Kidney glomerular epithelial cell (primary cell): ENCODE results near the gene PLEKHJ1.
"Not testable (repeated sequence)": the region's sequence is repeated elsewhere in the genome, so short reads cannot be mapped to it uniquely, and the experiment has no call there.

ENCODE experiments used
- DNase-seq: peaks from one replicate; lab custom pipeline; 2025; lab: John Stamatoyannopoulos, UW

PLEKHJ1 gene

GRCh38 chr19:2219726-2220125 is 16.4 kb downstream of the PLEKHJ1 start:
- no peak for DNase-seq

DNA sequence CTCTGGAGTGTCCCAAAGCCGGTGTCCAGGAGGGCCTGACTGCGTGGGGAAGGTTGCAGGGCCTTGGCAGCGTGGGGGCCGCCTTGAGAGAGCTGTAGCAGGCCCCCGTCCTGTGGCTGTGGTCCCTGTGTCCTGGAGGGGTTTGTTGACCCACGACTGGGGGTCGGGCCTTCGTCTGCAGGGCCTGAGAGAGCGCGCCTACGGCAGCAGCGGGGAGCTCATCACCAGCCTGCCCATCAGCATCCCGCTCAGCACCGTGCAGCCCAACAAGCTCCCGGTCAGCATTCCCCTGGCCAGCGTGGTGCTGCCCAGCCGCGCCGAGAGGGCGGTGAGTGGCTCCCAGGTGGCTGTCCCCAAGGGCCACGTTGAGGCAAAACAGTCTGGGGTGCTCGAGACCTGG is 18.5 kb downstream of the PLEKHJ1 start:
- no peak for DNase-seq

GRCh38 chr19:2216361-2217225 is 19.5 kb downstream of the PLEKHJ1 start:
- DNase-seq: no peak

DNA sequence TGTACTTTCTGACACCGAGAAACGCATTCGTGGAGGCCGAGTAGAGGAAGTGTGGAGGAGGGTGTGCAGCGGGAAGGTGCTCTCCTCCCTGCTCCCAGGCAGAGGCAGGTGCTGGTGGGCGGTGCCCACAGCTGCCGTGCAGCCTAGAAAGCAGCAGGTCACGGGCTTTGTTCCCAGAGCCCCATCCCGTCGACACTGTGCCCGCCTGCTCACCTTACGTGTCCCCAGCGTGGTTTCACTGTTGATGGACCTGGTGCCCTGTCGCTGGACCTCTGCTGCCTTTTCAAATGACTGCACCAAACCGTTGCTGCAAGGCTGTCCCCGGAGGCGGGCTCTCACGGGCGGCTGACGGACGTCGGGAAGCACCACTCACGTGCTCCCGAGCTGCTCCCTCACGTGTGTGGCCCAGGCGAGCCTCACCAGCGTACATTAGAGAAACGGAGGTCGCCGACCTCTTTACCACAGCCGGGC is 20.8 kb downstream of the PLEKHJ1 start:
- DNase-seq: no peak

DNA sequence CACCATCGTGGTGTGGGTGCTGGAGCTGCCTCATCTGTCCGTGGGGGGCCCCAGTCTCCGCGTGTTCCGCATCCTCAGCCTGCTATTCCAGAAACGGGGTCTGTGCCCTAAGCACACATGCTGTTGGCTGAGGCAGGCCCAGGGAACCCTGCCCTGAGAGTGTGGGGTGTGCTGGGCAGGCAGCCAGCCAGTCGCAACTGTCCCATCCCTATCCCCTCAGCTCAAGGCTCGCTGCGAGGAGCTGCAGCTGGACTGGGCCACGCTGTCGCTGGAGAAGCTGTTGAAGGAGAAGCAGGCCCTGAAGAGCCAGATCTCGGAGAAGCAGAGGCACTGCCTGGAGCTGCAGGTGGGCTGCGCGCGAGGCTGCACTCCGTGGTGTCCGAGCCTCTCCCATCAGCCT is 21.9 kb downstream of the PLEKHJ1 start:
- no peak for DNase-seq

DNA sequence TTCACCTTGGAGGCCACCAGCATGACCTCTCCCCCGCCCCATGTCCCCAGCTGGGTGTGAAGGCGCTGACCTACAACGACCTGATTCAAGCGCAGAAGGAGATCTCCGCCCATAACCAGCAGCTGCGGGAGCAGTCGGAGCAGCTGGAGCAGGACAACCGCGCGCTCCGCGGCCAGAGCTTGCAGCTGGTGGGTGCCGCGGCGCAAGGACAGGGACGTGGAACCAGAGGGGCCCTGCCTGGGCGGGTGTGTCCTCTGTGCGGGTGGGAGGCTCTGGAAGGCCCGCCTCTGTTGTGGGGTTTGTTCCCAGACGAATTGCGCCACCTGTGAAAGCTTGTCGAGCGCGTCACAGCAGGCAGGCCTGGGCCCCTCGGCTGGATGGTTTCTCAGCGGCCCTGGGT is 22.3 kb downstream of the PLEKHJ1 start:
- no peak for DNase-seq

DNA sequence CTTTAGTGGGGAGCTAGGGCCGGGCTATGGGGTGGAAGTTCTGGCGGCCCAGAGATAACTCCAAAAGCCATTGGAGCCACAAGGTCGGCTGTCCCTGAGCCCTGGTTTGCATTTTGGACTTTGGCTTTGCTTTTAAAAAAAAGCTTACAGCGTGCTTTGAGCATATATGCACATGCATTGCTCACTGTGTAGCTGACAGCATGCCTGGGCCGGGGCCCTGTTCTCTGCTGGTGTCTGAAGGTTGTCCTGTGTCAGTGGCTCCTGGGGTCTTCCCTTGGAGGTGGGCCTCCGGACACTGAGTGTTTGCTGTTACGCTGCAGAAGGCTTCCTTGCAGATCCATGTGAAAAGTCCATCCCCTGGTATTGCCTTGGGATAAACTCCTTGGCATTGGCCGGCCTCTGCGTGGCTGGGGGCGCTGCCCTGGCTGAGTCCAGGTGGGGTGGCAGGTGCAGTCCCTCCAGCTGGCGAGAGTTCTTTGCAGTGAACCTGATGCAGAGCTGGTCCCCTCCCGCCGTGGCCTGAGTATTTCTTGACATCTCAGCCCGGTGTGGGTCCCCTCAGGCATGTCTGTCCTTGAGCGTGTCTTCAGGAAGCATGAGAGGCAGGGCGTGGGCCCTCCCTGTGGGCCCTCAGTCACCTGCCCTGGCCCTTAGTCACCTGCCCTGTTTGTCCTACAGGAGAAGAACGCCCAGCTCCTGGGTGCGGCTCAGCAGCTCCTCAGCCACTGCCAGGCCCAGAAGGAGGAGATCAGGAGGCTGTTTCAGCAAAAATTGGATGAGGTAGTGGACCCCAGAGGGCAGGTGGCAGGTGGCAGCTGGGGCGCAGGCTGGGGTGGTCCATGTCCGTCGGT is 23.0 kb downstream of the PLEKHJ1 start:
- DNase-seq: no peak

GRCh38 chr19:2210987-2211740 is 25.0 kb downstream of the PLEKHJ1 start:
- DNase-seq: no peak

DNA sequence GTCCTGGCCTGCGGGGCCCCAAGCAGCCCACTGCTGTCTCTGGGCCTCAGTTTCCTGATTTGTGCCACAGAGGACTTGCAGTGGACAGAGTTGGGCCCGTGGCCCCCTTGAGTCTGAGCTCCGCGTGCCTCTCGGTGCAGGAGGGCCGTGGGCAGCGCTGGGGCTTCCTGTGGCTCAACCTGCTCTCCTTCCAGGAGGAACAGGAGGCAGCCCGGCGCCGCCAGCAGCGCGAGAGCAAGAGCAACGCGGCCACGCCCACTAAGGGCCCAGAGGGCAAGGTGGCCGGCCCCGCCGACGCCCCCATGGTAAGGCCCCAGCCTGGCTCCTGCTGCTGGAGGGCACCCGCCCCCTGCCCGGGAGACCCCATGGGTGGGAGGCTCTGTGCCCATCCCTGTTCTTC is 25.9 kb downstream of the PLEKHJ1 start:
- DNase-seq: no peak

- DNase-seq: no peak
Measured at GRCh38 chr19:2209408-2209807, 26.7 kb downstream of the PLEKHJ1 start.

GRCh38 chr19:2208975-2209374 is 27.2 kb downstream of the PLEKHJ1 start:
- no peak for DNase-seq

DNA sequence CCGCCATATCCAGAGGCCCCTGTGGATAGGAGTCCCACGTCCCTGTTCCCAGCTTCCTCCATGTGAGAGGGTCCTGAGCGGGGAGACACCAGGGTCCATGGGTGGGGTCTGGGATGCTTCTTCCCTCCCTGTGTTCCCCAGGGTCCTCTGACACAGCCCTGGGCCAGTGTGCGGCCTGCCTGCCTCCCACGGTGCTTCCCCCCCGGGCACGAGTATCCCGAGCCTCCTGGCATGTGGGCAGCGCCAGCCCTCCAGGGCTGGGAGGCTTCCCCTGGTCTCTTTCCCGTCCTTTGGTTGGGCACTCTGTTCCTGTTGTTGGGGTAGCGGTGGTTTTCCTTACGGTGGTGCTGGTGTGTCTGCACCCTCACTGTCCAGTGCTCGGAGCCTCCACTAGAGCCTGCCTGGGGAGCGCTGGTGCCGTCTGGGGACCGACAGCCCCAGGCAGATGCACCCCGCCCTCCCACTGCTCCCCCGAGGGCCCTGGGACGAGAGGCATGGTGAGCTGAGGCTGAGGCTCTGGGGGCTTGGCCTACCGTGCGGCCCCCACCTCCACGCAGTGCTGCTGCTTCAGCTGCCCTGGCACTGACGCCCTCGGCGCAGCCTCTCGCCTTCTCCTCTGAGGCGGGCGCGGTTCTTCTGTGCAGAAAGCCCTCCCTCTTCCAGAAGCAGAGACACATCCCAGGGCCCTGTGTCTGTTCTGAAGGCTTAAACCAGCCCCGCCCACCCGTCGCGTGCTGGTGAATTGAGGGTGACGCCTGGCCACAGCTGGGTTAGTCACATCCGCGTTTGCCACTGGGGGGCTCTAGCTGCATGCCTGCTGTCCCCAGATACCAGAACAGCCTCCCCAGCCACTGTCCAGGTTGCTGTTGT is 27.9 kb downstream of the PLEKHJ1 start:
- no peak for DNase-seq

DNA sequence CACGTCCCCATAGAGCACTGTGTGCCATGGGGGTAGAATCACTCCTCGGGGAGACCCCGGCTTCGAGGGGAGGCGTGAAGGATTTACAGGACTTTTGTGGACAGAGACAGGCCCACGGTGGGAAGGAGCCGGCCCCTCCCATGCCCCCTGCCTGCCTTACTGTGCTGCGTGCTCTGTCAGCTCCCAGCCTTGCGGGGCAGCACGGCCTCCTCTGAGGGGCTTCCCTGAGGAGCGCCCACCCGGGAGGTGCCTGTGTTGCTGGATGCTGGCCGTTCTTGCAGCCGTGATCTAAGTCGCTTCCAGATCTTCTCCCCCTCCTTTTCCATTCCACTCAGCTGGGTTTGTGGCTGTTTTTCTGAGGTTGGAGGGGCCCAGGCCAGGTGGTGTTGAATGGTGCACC is 29.1 kb downstream of the PLEKHJ1 start:
- DNase-seq: no peak

DNA sequence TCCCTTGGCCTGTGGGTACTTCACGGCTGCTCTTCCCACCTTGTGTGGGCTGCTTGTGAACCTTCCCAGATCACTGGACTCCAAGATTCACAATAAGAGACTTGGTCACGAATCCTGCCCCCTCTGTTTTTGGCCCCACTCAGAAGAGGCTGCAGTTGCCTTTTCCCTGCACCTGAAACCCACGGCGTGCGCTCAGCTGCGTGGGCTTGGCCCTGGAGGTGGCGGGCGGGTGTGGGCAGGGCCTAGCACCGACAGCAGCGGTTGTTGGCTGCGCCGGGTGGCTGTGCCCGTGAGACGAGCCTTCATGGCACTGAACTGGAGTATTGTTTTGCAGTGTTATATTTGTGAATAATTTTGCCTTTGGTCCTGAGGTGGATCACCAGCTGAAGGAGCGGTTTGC is 33.8 kb downstream of the PLEKHJ1 start:
- DNase-seq: no peak

DNA sequence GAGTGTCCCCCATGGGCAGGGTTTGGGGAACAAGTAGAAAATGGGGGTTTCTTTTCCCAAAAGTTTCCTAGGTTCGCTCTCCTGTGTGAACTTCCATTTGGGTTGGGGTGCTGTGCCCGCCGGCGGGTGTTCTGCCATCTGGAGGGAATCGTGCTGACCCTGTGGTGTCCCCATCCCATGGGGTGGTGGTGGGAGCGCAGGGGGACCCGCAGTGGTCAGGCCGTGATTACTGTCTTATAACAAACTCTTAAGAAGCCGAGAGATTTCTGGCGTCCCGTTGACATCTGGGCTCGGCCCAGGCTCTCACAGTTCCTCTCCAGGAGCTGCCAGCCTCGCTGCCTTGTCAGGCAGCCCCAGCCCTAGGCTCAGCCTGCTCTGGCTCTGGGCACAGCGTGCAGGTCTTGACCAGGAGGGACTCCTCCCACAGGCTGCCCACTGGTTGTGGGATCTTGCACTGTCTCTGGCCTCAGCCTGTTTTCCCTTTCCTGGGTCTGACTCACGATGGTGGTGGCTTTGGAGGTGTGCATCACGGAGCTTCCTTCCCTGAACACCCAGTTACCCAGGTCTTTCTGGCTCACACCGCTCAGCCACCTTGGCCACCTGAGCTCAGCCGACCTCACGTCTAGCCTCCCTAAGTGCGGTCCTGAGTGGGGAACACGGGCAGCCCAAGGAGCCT is 34.5 kb downstream of the PLEKHJ1 start:
- no peak for DNase-seq

- DNase-seq: not testable (repeated sequence)
Measured at GRCh38 chr19:2200624-2201294, 35.4 kb downstream of the PLEKHJ1 start.

- no peak for DNase-seq
Measured at GRCh38 chr19:2199861-2200623, 36.1 kb downstream of the PLEKHJ1 start.

GRCh38 chr19:2199215-2199614 is 36.9 kb downstream of the PLEKHJ1 start:
- DNase-seq: no peak

GRCh38 chr19:2198317-2198716 is 37.8 kb downstream of the PLEKHJ1 start:
- no peak for DNase-seq
